ENCODE data around the gene KPRP.

The KPRP gene

GRCh38 chr1:152774875-152775274 is 17.1 kb downstream of the KPRP start, which contains the start of gene LCE1F:
Gene LCE1F (plus strand): TSS chr1:152775140. CDS start chr1:152776372, 1,232 bp downstream.
- no peak for DNase-seq (ENCODE audit: low read depth)

- no peak for DNase-seq (ENCODE audit: low read depth)
Measured at GRCh38 chr1:152776361-152776760, 18.5 kb downstream of the KPRP start.

GRCh38 chr1:152777510-152778137 is 19.8 kb downstream of the KPRP start:
- DNase-seq (ENCODE audit: low read depth): no peak

- no peak for DNase-seq (ENCODE audit: low read depth)
Measured at GRCh38 chr1:152783095-152783494, 25.3 kb downstream of the KPRP start.

- DNase-seq (ENCODE audit: low read depth): no peak
Measured at GRCh38 chr1:152786077-152786476, 28.3 kb downstream of the KPRP start, which contains the start of gene LCE1E. Gene LCE1E (plus strand): TSS chr1:152786257. CDS start chr1:152787300, 1,043 bp downstream.

GRCh38 chr1:152795686-152796085 is 37.9 kb downstream of the KPRP start:
- DNase-seq (ENCODE audit: low read depth): no peak

- DNase-seq (ENCODE audit: low read depth): no peak
Measured at GRCh38 chr1:152796421-152796820, 38.6 kb downstream of the KPRP start, which contains the start of gene LCE1D. Gene LCE1D (plus strand): TSS chr1:152796721. CDS start chr1:152797795, 1,074 bp downstream.

GRCh38 chr1:152801333-152801732 is 43.5 kb downstream of the KPRP start:
- no peak for DNase-seq (ENCODE audit: low read depth)

GRCh38 chr1:152806576-152806975 is 48.8 kb downstream of the KPRP start, which contains the start of gene LCE1C:
Gene LCE1C (minus strand): TSS chr1:152806651. CDS start chr1:152805478, 1,173 bp downstream.
- DNase-seq (ENCODE audit: low read depth): no peak

GRCh38 chr1:152811050-152811449 is 53.2 kb downstream of the KPRP start:
- DNase-seq (ENCODE audit: low read depth): no peak
